H1 (cell line): ENCODE results near the gene SLFN13. TPM values are rescaled to one million over a fixed set of nuclear protein-coding genes. Genes with fewer than 3 reads are reported as not detected.

Source experiments
- ASH2L ChIP-seq: fragments of 200-600, 300-600 bp; sonication (generic); IDR thresholded peaks from one replicate; pipeline ENCODE4 v1.7.1; 2017; ENCODE audit warnings: low read length
- BCL11A ChIP-seq, 2 experiments: IDR thresholded peaks; one replicate each; pipeline ENCODE4 v1.6.1; 2011; ENCODE audit warnings: low read depth in 2 of 2, low read length in 2 of 2, mild to moderate bottlenecking in 2 of 2
- EP300 ChIP-seq, 2 experiments: IDR thresholded peaks; 1 replicate in 1 of 2; 2 replicates in 1 of 2; pipeline ENCODE4 v1.6.1; 2011 to 2012; ENCODE audit warnings: low read depth in 2 of 2, low read length in 2 of 2, mild to moderate bottlenecking in 2 of 2, borderline replicate concordance in 1 of 2, inconsistent platforms in 1 of 2, moderate library complexity in 1 of 2
- polyA plus RNA-seq, 7 experiments: library from polyadenylated mRNA; depleted of rRNA in 3 of 7; stranded (reverse) in 5 of 7; unstranded in 2 of 7; fragments of >200 nt in 5 of 7; fragments of 200-250 nt in 2 of 7; gene quantifications; 1 replicate in 5 of 7; 2 replicates in 1 of 7; 4 replicates in 1 of 7; pipeline versions ENCODE4 v1.2.1 to v1.2.3, GENCODE V29; 2011 to 2013; ENCODE audit warnings: missing spikeins in 2 of 7, mixed read lengths in 2 of 7
- total RNA-seq: library from RNA; stranded (reverse); fragmentation: NEBNext Ultra II Directional; extraction: Animal tissue kit (Norgen Biotek cat#: 25700); gene quantifications from 2 replicates; pipeline ENCODE4 v1.2.1, GENCODE V29; 2021

Gene SLFN13
- total and polyA plus RNA-seq, 2 of the 8 experiments (the other 6 are each of a cell fraction or from before 2014, with no cell fraction given), result 15.7 to 27.5 TPM

DNA sequence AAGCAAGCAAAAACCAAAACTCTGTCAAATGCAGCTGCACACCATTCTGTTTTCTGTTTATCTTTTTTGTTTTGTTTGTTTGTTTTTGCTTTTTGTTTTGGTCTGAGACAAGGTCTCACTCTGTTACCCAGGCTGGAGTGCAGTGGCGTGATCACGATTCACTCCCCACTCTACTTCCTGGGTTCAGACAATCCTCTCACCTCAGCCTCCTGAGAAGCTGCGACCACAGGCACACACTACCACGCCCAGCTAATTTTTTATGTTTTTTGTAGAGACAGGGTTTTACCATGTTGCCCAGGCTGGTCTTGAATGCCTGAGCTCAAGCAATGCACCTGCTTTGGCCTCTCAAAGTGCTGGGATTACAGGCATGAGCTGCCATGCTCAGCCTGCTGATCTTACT is 19.3 kb upstream of the SLFN13 start (continued):
- no peak for TF ChIP-seq BCL11A (IDR thresholded peaks at IDR 0.05; ENCODE audit: low read depth in 2 of 2, low read length in 2 of 2)
- TF ChIP-seq EP300 (IDR thresholded peaks at IDR 0.05; ENCODE audit: borderline replicate concordance in 1 of 2, low read depth in 2 of 2, low read length in 2 of 2), result no peak
- no peak for TF ChIP-seq ASH2L
- TF ChIP-seq, all 59 proteins: peak for 0
